IMR-90 (cell line): ENCODE data around the gene EPHA10. TPM values are rescaled to one million over a fixed set of nuclear protein-coding genes. Genes with fewer than 3 reads are reported as not detected.

Experiments used
- ATAC-seq: fragments of 200-7000 bp; cut with Tn5 transposase; 2 replicates; pipeline ENCODE4 v1.9.1; 2020; ENCODE audit warnings: low read depth, mild to moderate bottlenecking, moderate library complexity
- BruUV-seq: library from RNA; stranded (reverse); fragments of 400-500 nt; replicated peaks from 2 replicates; lab custom pipeline; 2021; lab: Mats Ljungman, UMichigan
- CTCF ChIA-PET: fragments of 300-600 bp; formaldehyde crosslinking; extraction: SDS; loops from one replicate; lab custom pipeline; 2021; ENCODE audit warnings: antibody characterized with exemption; lab: Yijun Ruan, JAX
- POLR2A ChIA-PET: fragments of 300-600 bp; sonication (Branson Sonifier 250); formaldehyde crosslinking; loops from one replicate; lab custom pipeline; 2022; ENCODE audit warnings: antibody characterized with exemption; ENCODE audit not compliant: unreplicated experiment; lab: Charles Lee
- DNase-seq: peaks from one replicate; pipeline ENCODE4 v3.0.0; 2013
- H2AFZ ChIP-seq: replicated peaks from 2 replicates; pipeline ENCODE3; 2013; ENCODE audit warnings: low read length, mild to moderate bottlenecking; ENCODE audit not compliant: poor library complexity
- H2AK5ac ChIP-seq: 2 replicates; pipeline ENCODE4 v1.6.1; 2013; ENCODE audit warnings: low read depth, low read length, inconsistent platforms
- H2AK9ac ChIP-seq: replicated peaks from 2 replicates; pipeline ENCODE3; 2013; ENCODE audit warnings: mild to moderate bottlenecking, low read depth, low read length, moderate library complexity; ENCODE audit not compliant: poor library complexity
- H2BK120ac ChIP-seq: 2 replicates; pipeline ENCODE4 v1.6.1; 2013; ENCODE audit warnings: low read depth, low read length, inconsistent platforms
- H2BK15ac ChIP-seq: 3 replicates; pipeline ENCODE4 v1.6.1; 2013; ENCODE audit warnings: low read depth, low read length, inconsistent platforms
- H2BK20ac ChIP-seq: 2 replicates; pipeline ENCODE4 v1.6.1; 2013; ENCODE audit warnings: low read depth, mild to moderate bottlenecking, inconsistent platforms, low read length, moderate library complexity
- H2BK5ac ChIP-seq: 2 replicates; pipeline ENCODE4 v1.6.1; 2013; ENCODE audit warnings: mild to moderate bottlenecking, low read depth, low read length, inconsistent platforms; ENCODE audit not compliant: poor library complexity, severe bottlenecking
- H3K14ac ChIP-seq: replicated peaks from 2 replicates; pipeline ENCODE4 v1.6.1; 2013; ENCODE audit warnings: low read depth, low read length, inconsistent platforms
- H3K18ac ChIP-seq: 2 replicates; pipeline ENCODE4 v1.6.1; 2013; ENCODE audit warnings: low read depth, low read length, control low read depth
- H3K23ac ChIP-seq: 2 replicates; pipeline ENCODE4 v1.6.1; 2013; ENCODE audit warnings: low read depth, low read length, inconsistent platforms
- H3K27ac ChIP-seq: 2 replicates; pipeline ENCODE4 v1.5.1; 2013; ENCODE audit warnings: mild to moderate bottlenecking, control low read depth, low read length; ENCODE audit not compliant: insufficient read depth
- H3K27me3 ChIP-seq: 2 replicates; pipeline ENCODE4 v1.6.1; 2013; ENCODE audit warnings: low read length; ENCODE audit not compliant: control insufficient read depth, insufficient read depth
- H3K36me3 ChIP-seq: 2 replicates; pipeline ENCODE4 v1.6.1; 2013; ENCODE audit warnings: low read length, mixed read lengths; ENCODE audit not compliant: control insufficient read depth, insufficient read depth
- H3K4ac ChIP-seq: 2 replicates; pipeline ENCODE4 v1.6.1; 2013; ENCODE audit warnings: low read depth, low read length, inconsistent platforms
- H3K4me1 ChIP-seq: 2 replicates; pipeline ENCODE4 v1.6.1; 2013; ENCODE audit warnings: low read length, mixed read lengths; ENCODE audit not compliant: control insufficient read depth, insufficient read depth
- H3K4me2 ChIP-seq: 2 replicates; pipeline ENCODE4 v1.6.1; 2013; ENCODE audit warnings: low read depth, mild to moderate bottlenecking, control low read depth, low read length, moderate library complexity
- H3K4me3 ChIP-seq: 2 replicates; pipeline ENCODE4 v1.5.1; 2013; ENCODE audit warnings: low read depth, mild to moderate bottlenecking, control low read depth, low read length, moderate library complexity; ENCODE audit not compliant: insufficient read depth
- H3K56ac ChIP-seq: 2 replicates; pipeline ENCODE4 v1.6.1; 2013; ENCODE audit warnings: low read length, inconsistent platforms; ENCODE audit not compliant: insufficient read depth; ENCODE audit errors: extremely low read depth
- H3K79me1 ChIP-seq, 2 experiments: 2 replicates each; pipeline ENCODE4 v1.6.1; 2013; ENCODE audit warnings: low read length in 2 of 2, inconsistent platforms in 1 of 2, low read depth in 1 of 2
- H3K9ac ChIP-seq: 2 replicates; pipeline ENCODE4 v1.6.1; 2013; ENCODE audit warnings: low read depth, low read length, control low read depth
- H3K9me1 ChIP-seq: 2 replicates; pipeline ENCODE4 v1.6.1; 2013; ENCODE audit warnings: low read length, inconsistent platforms; ENCODE audit not compliant: insufficient read depth
- H3K9me3 ChIP-seq: 2 replicates; pipeline ENCODE4 v1.6.1; 2013; ENCODE audit warnings: low read length; ENCODE audit not compliant: control insufficient read depth, insufficient read depth
- H4K20me1 ChIP-seq: 2 replicates; pipeline ENCODE4 v1.6.1; 2013; ENCODE audit warnings: low read length, inconsistent platforms; ENCODE audit not compliant: insufficient read depth
- H4K5ac ChIP-seq: 2 replicates; pipeline ENCODE4 v1.6.1; 2013; ENCODE audit warnings: mild to moderate bottlenecking, low read depth, low read length, control low read depth
- H4K8ac ChIP-seq, 2 experiments: 2 replicates each; pipeline ENCODE4 v1.6.1; 2013; ENCODE audit warnings: low read depth in 2 of 2, low read length in 2 of 2, control low read depth in 1 of 2, inconsistent platforms in 1 of 2
- H4K91ac ChIP-seq: 2 replicates; pipeline ENCODE4 v1.6.1; 2013; ENCODE audit warnings: low read depth, low read length, inconsistent platforms; ENCODE audit not compliant: insufficient read depth
- CEBPB ChIP-seq: IDR thresholded peaks from 2 replicates; pipeline ENCODE4 v1.6.1; 2012; ENCODE audit warnings: low read depth, low read length, improper control_type of control experiment
- CHD1 ChIP-seq: IDR thresholded peaks from 2 replicates; pipeline ENCODE4 v1.6.1; 2012; ENCODE audit warnings: low read depth, low read length, improper control_type of control experiment
- FOS ChIP-seq: fragments of 150-350 bp; IDR thresholded peaks from 2 replicates; pipeline ENCODE4 v1.6.1; 2016; ENCODE audit warnings: low read depth, low read length
- MXI1 ChIP-seq: IDR thresholded peaks from 2 replicates; pipeline ENCODE4 v1.6.1; 2012; ENCODE audit warnings: low read depth, mild to moderate bottlenecking, low read length, moderate library complexity, borderline replicate concordance
- POLR2A ChIP-seq: IDR thresholded peaks from 2 replicates; pipeline ENCODE4 v1.6.1; 2012; ENCODE audit warnings: mild to moderate bottlenecking, low read depth, low read length
- RAD21 ChIP-seq: IDR thresholded peaks from 2 replicates; pipeline ENCODE4 v1.6.1; 2012; ENCODE audit warnings: low read length, improper control_type of control experiment
- SMC3 ChIP-seq: fragments of 150-350 bp; IDR thresholded peaks from 2 replicates; pipeline ENCODE4 v1.6.1; 2016; ENCODE audit warnings: low read depth, mild to moderate bottlenecking, antibody characterized with exemption, low read length, moderate library complexity
- WGBS, 2 experiments: methylation state at CpG; one replicate each; pipeline versions ENCODE4 v1.1.5 to v1.1.7; 2013; ENCODE audit warnings: missing lambda C conversion rate in 2 of 2; ENCODE audit not compliant: insufficient read length in 1 of 2; ENCODE audit errors: extremely low coverage in 2 of 2; 5-methylcytosine and 5-hydroxymethylcytosine counted together
- dilution Hi-C: fragments of 300-500 bp; cut with HindIII; formaldehyde crosslinking; loops from one replicate; pipeline ENCODE4 v1.14.3; 2018; ENCODE audit warnings: low sequenced_read_pairs; ENCODE audit not compliant: unreplicated experiment
- in situ Hi-C: fragments of 300-500 bp; cut with MboI; formaldehyde crosslinking; loops from 3 replicates; pipeline ENCODE4 v1.14.3; 2019; ENCODE audit warnings: low sequenced_read_pairs, inconsistent platforms, mixed read lengths
- intact Hi-C: fragments of 100-400 bp; cut with micrococcal nuclease; formaldehyde crosslinking; loops from 2 replicates; pipeline ENCODE4 v1.10.0; 2022
- polyA plus RNA-seq, 3 experiments: library from polyadenylated mRNA; depleted of rRNA; stranded (reverse); fragments of >200 nt; gene quantifications; 2 replicates each; pipeline ENCODE4 v1.2.3, GENCODE V29; 2012; ENCODE audit warnings: low replicate concordance in 1 of 3
- total RNA-seq: library from RNA; depleted of rRNA; stranded (reverse); fragments of >200 nt; gene quantifications from 2 replicates; pipeline ENCODE4 v1.2.3, GENCODE V29; 2012
- TF ChIP-seq, protein P1 (sequence below): fragments of 150-350 bp; IDR thresholded peaks from 2 replicates; pipeline ENCODE4 v1.6.1; 2017; ENCODE audit warnings: mild to moderate bottlenecking, antibody characterized with exemption, low read length, low read depth

The EPHA10 gene
- total and polyA plus RNA-seq, 2 of the 4 experiments (the other 2 are of a cell fraction): not detected

DNA sequence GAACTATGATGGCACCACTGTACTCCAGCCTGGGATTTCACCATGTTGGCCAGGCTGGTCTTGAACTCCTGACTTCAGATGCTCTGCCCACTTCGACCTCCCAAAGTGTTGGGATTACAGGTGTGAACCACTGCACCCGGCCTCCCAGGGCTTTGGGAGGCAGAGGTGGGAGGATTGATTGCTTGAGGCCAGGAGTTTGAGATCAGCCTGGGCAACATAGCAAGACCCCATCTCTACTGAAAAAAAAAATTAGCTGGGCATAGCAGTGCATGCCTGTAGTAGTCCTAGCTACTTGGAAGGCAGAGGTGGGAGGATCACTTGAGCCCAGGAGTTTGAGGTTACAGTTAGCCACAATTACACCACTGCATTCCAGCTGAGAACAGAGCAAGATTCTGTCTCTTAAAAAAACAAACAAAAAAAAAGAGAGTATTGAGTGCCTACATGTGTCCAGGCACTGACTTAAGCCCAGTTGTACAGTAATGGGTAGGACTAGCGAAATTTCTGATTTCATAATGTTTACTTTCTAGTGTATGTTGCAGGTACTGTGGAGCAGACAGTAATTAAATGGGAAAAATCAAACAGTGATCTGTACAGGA is 32.9 kb upstream of the EPHA10 start:
- no peak overlapping the region for H2BK15ac ChIP-seq
- peaks cover 2% of the 10 kb centered on the region for H3K4me1 ChIP-seq
- no peak overlapping the region for H3K18ac ChIP-seq
- H2AK9ac ChIP-seq: no peak overlapping the region
- DNase-seq (peak; percentile 74), ATAC-seq (peak; percentile 35)
- H3K23ac ChIP-seq: no peak overlapping the region
- no peak overlapping the region for H2AK5ac ChIP-seq
- H3K27ac ChIP-seq: no peak overlapping the region
- ChIA-PET CTCF (interaction anchor here (1.0 kb wide), 1 partner anchor 10 kb away, joined by 4 read pairs; the partner anchor contains the start of genes C1orf122 and YRDC), POLR2A (no interaction called here)
- no peak overlapping the region for H2BK120ac ChIP-seq
- H3K56ac ChIP-seq: no peak overlapping the region
- H3K36me3 ChIP-seq: peaks cover 10% of the 10 kb centered on the region
- no peak overlapping the region for H4K91ac ChIP-seq
- H2AFZ ChIP-seq: no peak overlapping the region
- peaks cover 3% of the 10 kb centered on the region; the same call in 1 of the 2 replicates for H4K20me1 ChIP-seq
- no peak overlapping the region for H2BK5ac ChIP-seq
- WGBS, 2 experiments: 43% methylated on average over 1 of the region's 3 CpGs; no CpG with 5 or more reads in 1 of the 2 experiments
- dilution Hi-C loops (no loop called here), in situ Hi-C loops (no loop called here), intact Hi-C loops (no loop called here)
- TF ChIP-seq SMC3: no peak
- no peak for TF ChIP-seq FOS
- 0 out of 2 replicates have a peak, but pooled peaks have one; percentile 22 for TF ChIP-seq MXI1
- no peak for TF ChIP-seq POLR2A
- no peak for TF ChIP-seq CHD1
- TF ChIP-seq RAD21: no peak
- TF ChIP-seq, protein P1, sequence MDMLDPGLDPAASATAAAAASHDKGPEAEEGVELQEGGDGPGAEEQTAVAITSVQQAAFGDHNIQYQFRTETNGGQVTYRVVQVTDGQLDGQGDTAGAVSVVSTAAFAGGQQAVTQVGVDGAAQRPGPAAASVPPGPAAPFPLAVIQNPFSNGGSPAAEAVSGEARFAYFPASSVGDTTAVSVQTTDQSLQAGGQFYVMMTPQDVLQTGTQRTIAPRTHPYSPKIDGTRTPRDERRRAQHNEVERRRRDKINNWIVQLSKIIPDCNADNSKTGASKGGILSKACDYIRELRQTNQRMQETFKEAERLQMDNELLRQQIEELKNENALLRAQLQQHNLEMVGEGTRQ: no peak
- TF ChIP-seq CEBPB: 0 out of 2 replicates have a peak, but pooled peaks have one; percentile 10
- H3K4me3 ChIP-seq: no peak overlapping the region
- H4K8ac ChIP-seq: no peak overlapping the region
- H3K9me3 ChIP-seq: no peaks in the 10 kb centered on the region
- H3K9me1 ChIP-seq: no peaks in the 10 kb centered on the region; the same call in 1 of the 2 replicates
- H3K79me1 ChIP-seq: no peaks in the 10 kb centered on the region; a peak in 1 of 4 replicates
- no peak overlapping the region for H3K9ac ChIP-seq
- peaks cover 4% of the 10 kb centered on the region; the same call in 1 of the 2 replicates for H3K27me3 ChIP-seq
- no peak overlapping the region for H3K4me2 ChIP-seq
- no peak overlapping the region for H3K14ac ChIP-seq
- H4K5ac ChIP-seq: no peak overlapping the region
- H2BK20ac ChIP-seq: no peak overlapping the region
- BruUV-seq: no TSS peak
- H3K4ac ChIP-seq: no peak overlapping the region
